DND-41 (cell line): ENCODE measurements around the gene OAS1.

Experiments
- CTCF ChIP-seq: IDR thresholded peaks from 2 replicates; pipeline ENCODE4 v1.5.1; 2012; ENCODE audit warnings: borderline replicate concordance, low read length, moderate library complexity, mild to moderate bottlenecking; ENCODE audit not compliant: poor library complexity, severe bottlenecking; ENCODE audit errors: extremely low read depth
- EZH2 ChIP-seq: IDR thresholded peaks from 3 replicates; pipeline ENCODE4 v1.6.1; 2012; ENCODE audit warnings: borderline replicate concordance, low read depth, mild to moderate bottlenecking, moderate library complexity, low read length, inconsistent platforms; ENCODE audit not compliant: severe bottlenecking

- no peak for TF ChIP-seq CTCF
- TF ChIP-seq EZH2 = no peak
Observed at GRCh38 chr12:112868459-112869041, 38.2 kb upstream of the OAS1 start.
